A549 (cell line): Measurements from ENCODE around the gene HOXD11.

ENCODE experiments used
- EP300 ChIP-seq, 2 experiments: fragments of >200 bp; sonication (Bioruptor Twin); formaldehyde crosslinking; IDR thresholded peaks; 2 replicates in 1 of 2; 3 replicates in 1 of 2; pipeline ENCODE4 v1.6.1; 2016 to 2017
- HEYL ChIP-seq: fragments of 250-450 bp; sonication (Bioruptor Pico); IDR thresholded peaks from 2 replicates; pipeline ENCODE4 v1.8.0; 2021; ENCODE audit warnings: mild to moderate bottlenecking, moderate library complexity
- HOXA7 ChIP-seq: fragments of 250-450 bp; sonication (Bioruptor Pico); IDR thresholded peaks from 2 replicates; pipeline ENCODE4 v1.5.0; 2020; ENCODE audit warnings: mild to moderate bottlenecking, moderate library complexity
- PHF8 ChIP-seq: fragments of 200-600 bp; sonication (generic); IDR thresholded peaks from 2 replicates; pipeline ENCODE4 v1.6.1; 2016; ENCODE audit warnings: low read depth, mild to moderate bottlenecking, antibody characterized with exemption, moderate library complexity, borderline replicate concordance
- POLR2A ChIP-seq: IDR thresholded peaks from 2 replicates; pipeline ENCODE4 v1.6.1; 2012; ENCODE audit warnings: mild to moderate bottlenecking, low read length
- ZFP36 ChIP-seq: fragments of 450-650 bp; IDR thresholded peaks from 2 replicates; pipeline ENCODE4 v1.6.1; 2014; ENCODE audit warnings: borderline replicate concordance; ENCODE audit not compliant: partially characterized antibody
- TF ChIP-seq, protein P1 (sequence below): fragments of >200 bp; sonication (Bioruptor Twin); formaldehyde crosslinking; IDR thresholded peaks from 3 replicates; pipeline ENCODE4 v1.5.1; 2016
- TF ChIP-seq, protein P2 (sequence below): fragments of 450-650 bp; IDR thresholded peaks from 2 replicates; pipeline ENCODE4 v1.6.1; 2014; ENCODE audit warnings: antibody characterized with exemption

- TF ChIP-seq, protein P1, sequence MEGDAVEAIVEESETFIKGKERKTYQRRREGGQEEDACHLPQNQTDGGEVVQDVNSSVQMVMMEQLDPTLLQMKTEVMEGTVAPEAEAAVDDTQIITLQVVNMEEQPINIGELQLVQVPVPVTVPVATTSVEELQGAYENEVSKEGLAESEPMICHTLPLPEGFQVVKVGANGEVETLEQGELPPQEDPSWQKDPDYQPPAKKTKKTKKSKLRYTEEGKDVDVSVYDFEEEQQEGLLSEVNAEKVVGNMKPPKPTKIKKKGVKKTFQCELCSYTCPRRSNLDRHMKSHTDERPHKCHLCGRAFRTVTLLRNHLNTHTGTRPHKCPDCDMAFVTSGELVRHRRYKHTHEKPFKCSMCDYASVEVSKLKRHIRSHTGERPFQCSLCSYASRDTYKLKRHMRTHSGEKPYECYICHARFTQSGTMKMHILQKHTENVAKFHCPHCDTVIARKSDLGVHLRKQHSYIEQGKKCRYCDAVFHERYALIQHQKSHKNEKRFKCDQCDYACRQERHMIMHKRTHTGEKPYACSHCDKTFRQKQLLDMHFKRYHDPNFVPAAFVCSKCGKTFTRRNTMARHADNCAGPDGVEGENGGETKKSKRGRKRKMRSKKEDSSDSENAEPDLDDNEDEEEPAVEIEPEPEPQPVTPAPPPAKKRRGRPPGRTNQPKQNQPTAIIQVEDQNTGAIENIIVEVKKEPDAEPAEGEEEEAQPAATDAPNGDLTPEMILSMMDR, result no peak
- TF ChIP-seq HOXA7 (CRISPR knock-in tag) (no peak), HEYL (CRISPR knock-in tag) (no peak), PHF8 (no peak), ZFP36 (no peak), EP300 (IDR thresholded peaks at IDR 0.05) (no peak), POLR2A (no peak)
- TF ChIP-seq, protein P2, sequence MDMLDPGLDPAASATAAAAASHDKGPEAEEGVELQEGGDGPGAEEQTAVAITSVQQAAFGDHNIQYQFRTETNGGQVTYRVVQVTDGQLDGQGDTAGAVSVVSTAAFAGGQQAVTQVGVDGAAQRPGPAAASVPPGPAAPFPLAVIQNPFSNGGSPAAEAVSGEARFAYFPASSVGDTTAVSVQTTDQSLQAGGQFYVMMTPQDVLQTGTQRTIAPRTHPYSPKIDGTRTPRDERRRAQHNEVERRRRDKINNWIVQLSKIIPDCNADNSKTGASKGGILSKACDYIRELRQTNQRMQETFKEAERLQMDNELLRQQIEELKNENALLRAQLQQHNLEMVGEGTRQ, result no peak
Observed at GRCh38 chr2:176132205-176133171, 25.4 kb downstream of the HOXD11 start.
